ENCODE results near the gene MARCKSL1. TPM values are rescaled to one million over a fixed set of nuclear protein-coding genes. Genes with fewer than 3 reads are reported as not detected.

The MARCKSL1 gene
- total RNA-seq: 10 to 100 TPM; 25.3 to 33.5 (median 27.8) TPM

- ATAC-seq (peak; percentile 63), DNase-seq (peak; percentile 88)
- Mint-ChIP-seq H3K36me3 (ENCODE audit: insufficient read depth) (peaks cover 13% of the 10 kb centered on the region), H3K9me3 (no peaks in the 10 kb centered on the region), H3K4me1 (ENCODE audit: low read depth) (peaks cover 45% of the 10 kb centered on the region), H3K27me3 (ENCODE audit: low read depth) (no peaks in the 10 kb centered on the region), H3K4me3 (peak within 1 kb of the TSS; percentile 86)
These were observed at the start of gene MARCKSL1 for GRCh38 chr1:32335790-32336590. Gene MARCKSL1 (minus strand): TSS chr1:32336233. CDS start chr1:32336033, 200 bp downstream.

GRCh38 chr1:32380057-32380456 is 44.0 kb upstream of the MARCKSL1 start:
- Mint-ChIP-seq H3K9me3 (no peaks in the 10 kb centered on the region), H3K4me3 (no peak overlapping the region), H3K27me3 (ENCODE audit: low read depth) (no peaks in the 10 kb centered on the region), H3K36me3 (ENCODE audit: insufficient read depth) (peaks cover 27% of the 10 kb centered on the region), H3K4me1 (ENCODE audit: low read depth) (no peaks in the 10 kb centered on the region)
- DNase-seq (no peak), ATAC-seq (no peak)

- H3K27me3 Mint-ChIP-seq (ENCODE audit: low read depth): no peaks in the 10 kb centered on the region
- DNase-seq (no peak), ATAC-seq (no peak)
- H3K9me3 Mint-ChIP-seq: no peaks in the 10 kb centered on the region
- H3K36me3 Mint-ChIP-seq (ENCODE audit: insufficient read depth): peaks cover 36% of the 10 kb centered on the region
- no peak overlapping the region for H3K4me3 Mint-ChIP-seq
- H3K4me1 Mint-ChIP-seq (ENCODE audit: low read depth): peaks cover 6% of the 10 kb centered on the region
These were observed 41.6 kb upstream of the MARCKSL1 start for GRCh38 chr1:32377541-32378220.

- no peak for ATAC-seq
- H3K4me3 Mint-ChIP-seq: no peak overlapping the region
These were observed 40.2 kb upstream of the MARCKSL1 start for GRCh38 chr1:32376199-32376598.

GRCh38 chr1:32373996-32374592 is 38.1 kb upstream of the MARCKSL1 start:
- peaks cover 32% of the 10 kb centered on the region for H3K36me3 Mint-ChIP-seq (ENCODE audit: insufficient read depth)
- DNase-seq: no peak
- H3K27me3 Mint-ChIP-seq (ENCODE audit: low read depth): no peaks in the 10 kb centered on the region
- H3K9me3 Mint-ChIP-seq: no peaks in the 10 kb centered on the region
- H3K4me3 Mint-ChIP-seq: no peak overlapping the region
- peaks cover 19% of the 10 kb centered on the region for H3K4me1 Mint-ChIP-seq (ENCODE audit: low read depth)
- no peak for ATAC-seq

More at GRCh38 chr1:32376199-32376598, 40.2 kb upstream of the MARCKSL1 start:
- Mint-ChIP-seq H3K27me3 (ENCODE audit: low read depth) (no peaks in the 10 kb centered on the region), H3K36me3 (ENCODE audit: insufficient read depth) (peaks cover 42% of the 10 kb centered on the region), H3K4me1 (ENCODE audit: low read depth) (peaks cover 18% of the 10 kb centered on the region), H3K9me3 (no peaks in the 10 kb centered on the region)
- no peak for DNase-seq

- H3K4me1 Mint-ChIP-seq (ENCODE audit: low read depth): peaks cover 19% of the 10 kb centered on the region
- DNase-seq: peak; percentile 31
- H3K36me3 Mint-ChIP-seq (ENCODE audit: insufficient read depth): peaks cover 32% of the 10 kb centered on the region
- H3K9me3 Mint-ChIP-seq: no peaks in the 10 kb centered on the region
- peak; percentile 65 to 83 for ATAC-seq
- H3K4me3 Mint-ChIP-seq: no peak overlapping the region
- H3K27me3 Mint-ChIP-seq (ENCODE audit: low read depth): no peaks in the 10 kb centered on the region
These were observed 36.2 kb upstream of the MARCKSL1 start for GRCh38 chr1:32372149-32372756.

- ATAC-seq: no peak
- H3K9me3 Mint-ChIP-seq: no peaks in the 10 kb centered on the region
- H3K27me3 Mint-ChIP-seq (ENCODE audit: low read depth): no peaks in the 10 kb centered on the region
- H3K4me1 Mint-ChIP-seq (ENCODE audit: low read depth): peaks cover 17% of the 10 kb centered on the region
- H3K36me3 Mint-ChIP-seq (ENCODE audit: insufficient read depth): peaks cover 27% of the 10 kb centered on the region
- DNase-seq: no peak
- H3K4me3 Mint-ChIP-seq: no peak overlapping the region
These were observed 32.0 kb upstream of the MARCKSL1 start for GRCh38 chr1:32367912-32368635.

- H3K4me3 Mint-ChIP-seq: no peak overlapping the region
- no peak for ATAC-seq
These were observed 29.4 kb upstream of the MARCKSL1 start for GRCh38 chr1:32365445-32365844.

GRCh38 chr1:32364836-32365235 is 28.8 kb upstream of the MARCKSL1 start:
- Mint-ChIP-seq H3K4me3 (no peak overlapping the region), H3K4me1 (ENCODE audit: low read depth) (peaks cover 15% of the 10 kb centered on the region), H3K36me3 (ENCODE audit: insufficient read depth) (peaks cover 20% of the 10 kb centered on the region), H3K9me3 (no peaks in the 10 kb centered on the region), H3K27me3 (ENCODE audit: low read depth) (peaks cover 4% of the 10 kb centered on the region)
- ATAC-seq: no peak
- DNase-seq: no peak

More at GRCh38 chr1:32365445-32365844, 29.4 kb upstream of the MARCKSL1 start:
- Mint-ChIP-seq H3K9me3 (no peaks in the 10 kb centered on the region), H3K27me3 (ENCODE audit: low read depth) (peaks cover 4% of the 10 kb centered on the region), H3K36me3 (ENCODE audit: insufficient read depth) (peaks cover 20% of the 10 kb centered on the region), H3K4me1 (ENCODE audit: low read depth) (peaks cover 12% of the 10 kb centered on the region)
- DNase-seq: no peak

- H3K4me3 Mint-ChIP-seq: no peak overlapping the region
- H3K27me3 Mint-ChIP-seq (ENCODE audit: low read depth): peaks cover 4% of the 10 kb centered on the region
- H3K9me3 Mint-ChIP-seq: no peaks in the 10 kb centered on the region
- H3K4me1 Mint-ChIP-seq (ENCODE audit: low read depth): peaks cover 19% of the 10 kb centered on the region
- DNase-seq (no peak), ATAC-seq (no peak)
- peaks cover 14% of the 10 kb centered on the region for H3K36me3 Mint-ChIP-seq (ENCODE audit: insufficient read depth)
These were observed 27.7 kb upstream of the MARCKSL1 start for GRCh38 chr1:32363713-32364112.

- ATAC-seq (no peak), DNase-seq (no peak)
- H3K4me1 Mint-ChIP-seq (ENCODE audit: low read depth): peaks cover 19% of the 10 kb centered on the region
- H3K9me3 Mint-ChIP-seq: no peaks in the 10 kb centered on the region
- H3K27me3 Mint-ChIP-seq (ENCODE audit: low read depth): peaks cover 4% of the 10 kb centered on the region
- no peak within 1 kb of the TSS for H3K4me3 Mint-ChIP-seq
- peaks cover 13% of the 10 kb centered on the region for H3K36me3 Mint-ChIP-seq (ENCODE audit: insufficient read depth)
These were observed 26.7 kb upstream of the MARCKSL1 start, which contains the start of the genes FAM229A and TSSK3 for GRCh38 chr1:32362474-32363313. Gene FAM229A (minus strand): TSS chr1:32362485. CDS start chr1:32362091, 394 bp downstream. Gene TSSK3 (plus strand): TSS chr1:32362539. CDS start chr1:32362702, 163 bp downstream.

- Mint-ChIP-seq H3K9me3 (no peaks in the 10 kb centered on the region), H3K27me3 (ENCODE audit: low read depth) (peaks cover 4% of the 10 kb centered on the region), H3K36me3 (ENCODE audit: insufficient read depth) (peaks cover 9% of the 10 kb centered on the region), H3K4me3 (no peak overlapping the region), H3K4me1 (ENCODE audit: low read depth) (peaks cover 19% of the 10 kb centered on the region)
- peak; percentile 26 for DNase-seq
- ATAC-seq: peak; percentile 60 to 65
These were observed 25.8 kb upstream of the MARCKSL1 start for GRCh38 chr1:32361674-32362473.
